K562 (cell line): Measurements from ENCODE around the gene ARID4B. TPM values are rescaled to one million over a fixed set of nuclear protein-coding genes. Genes with fewer than 3 reads are reported as not detected.

Experiments
- microRNA-seq: library from miRNA; unstranded; fragments of <30 nt; microRNA quantifications from one replicate; pipeline ENCODE4, GENCODE V29; 2018; ENCODE audit warnings: borderline microRNAs expressed
- polyA plus RNA-seq, 8 experiments: library from polyadenylated mRNA; depleted of rRNA in 4 of 8; stranded (reverse) in 5 of 8; unstranded in 3 of 8; fragments of >200 nt; fragmentation: Nextera tagmentation in 2 of 8; fragmentation: Illumina TruSeq in 1 of 8; extraction: Ambion mirVana in 2 of 8; extraction: Trizol in 1 of 8; gene quantifications; 2 replicates each; pipeline versions ENCODE4 v1.2.1 to v1.2.3, GENCODE V29; 2011 to 2014; ENCODE audit warnings: inconsistent platforms in 1 of 8, missing spikeins in 1 of 8
- small RNA-seq: library from RNA; depleted of rRNA; stranded (forward); fragments of <200 nt; gene quantifications from one replicate; pipeline ENCODE3, GENCODE V24; 2014
- total RNA-seq, 7 experiments: library from RNA; depleted of rRNA in 6 of 7; stranded (reverse); fragments of >200 nt in 6 of 7; fragmentation: Illumina TruSeq in 2 of 7; extraction: Trizol in 2 of 7; gene quantifications; 2 replicates each; pipeline versions ENCODE4 v1.2.1 to v1.2.3, GENCODE V29; 2011 to 2021; ENCODE audit warnings: low replicate concordance in 1 of 7

ARID4B gene
- total and polyA plus RNA-seq, 9 of the 15 experiments (the other 6 are each of a cell fraction or from before 2014, with no cell fraction given) = 8.4 to 38.9 (median 18.5) TPM

Small RNAs within 50 kb of the gene (microRNA-seq; reads per million reads assigned to microRNA genes)
- gene MIR4753 = 1.5 reads per million, percentile 19 among the genes with 10 or more reads in this experiment

Small RNAs within 50 kb of the gene (small RNA-seq; reads per million reads assigned to genes)
- not detected for gene AL391994.1
- gene MIR4753 = 0.29 reads per million
- gene SNORA14B = 4.8 reads per million, percentile 92 among the genes with 10 or more reads in this experiment

Other genes starting within 250 kb of the ARID4B start
- 136 and 154 TPM in 2 replicates for gene TOMM20, start 199.3 kb downstream of the ARID4B start, total RNA-seq (2014; rRNA removed)
- 165 and 211 TPM in 2 replicates for gene TOMM20, start 199.3 kb downstream of the ARID4B start, total RNA-seq (2014; rRNA removed; fragmentation: Illumina TruSeq; extraction: Trizol)
- gene TOMM20, start 199.3 kb downstream of the ARID4B start, total RNA-seq (2015; rRNA removed; fragmentation: Illumina TruSeq; extraction: Trizol) = 124 and 131 TPM in 2 replicates
- gene TOMM20, start 199.3 kb downstream of the ARID4B start, total RNA-seq (2021) = 222 and 252 TPM in 2 replicates
- 334 and 469 TPM in 2 replicates for gene TOMM20, start 199.3 kb downstream of the ARID4B start, polyA plus RNA-seq (2011; rRNA removed)
- gene TOMM20, start 199.3 kb downstream of the ARID4B start, polyA plus RNA-seq (2014; fragmentation: Illumina TruSeq; extraction: Trizol) = 231 and 254 TPM in 2 replicates
- 100 to 1,000 TPM in 1 of 2 experiments, 10 to 100 TPM in 1; 70.6 to 102 TPM for gene TOMM20, start 199.3 kb downstream of the ARID4B start, polyA plus RNA-seq (2014; fragmentation: Nextera tagmentation; extraction: Ambion mirVana)
- 159 and 165 TPM in 2 replicates for gene TOMM20, start 199.3 kb downstream of the ARID4B start, polyA plus RNA-seq (2014; rRNA removed)
- gene RBM34, start 166.9 kb downstream of the ARID4B start, total RNA-seq (2014; rRNA removed) = 96.6 and 98.2 TPM in 2 replicates
- 135 and 160 TPM in 2 replicates for gene RBM34, start 166.9 kb downstream of the ARID4B start, total RNA-seq (2014; rRNA removed; fragmentation: Illumina TruSeq; extraction: Trizol)
- gene RBM34, start 166.9 kb downstream of the ARID4B start, total RNA-seq (2015; rRNA removed; fragmentation: Illumina TruSeq; extraction: Trizol) = 154 and 162 TPM in 2 replicates
- gene RBM34, start 166.9 kb downstream of the ARID4B start, total RNA-seq (2021) = 116 and 118 TPM in 2 replicates
- 57.7 and 64.0 TPM in 2 replicates for gene RBM34, start 166.9 kb downstream of the ARID4B start, polyA plus RNA-seq (2011; rRNA removed)
- gene RBM34, start 166.9 kb downstream of the ARID4B start, polyA plus RNA-seq (2014; fragmentation: Illumina TruSeq; extraction: Trizol) = 145 and 178 TPM in 2 replicates
- 100 to 1,000 TPM; 116 to 141 TPM for gene RBM34, start 166.9 kb downstream of the ARID4B start, polyA plus RNA-seq (2014; fragmentation: Nextera tagmentation; extraction: Ambion mirVana)
- 99.9 and 124 TPM in 2 replicates for gene RBM34, start 166.9 kb downstream of the ARID4B start, polyA plus RNA-seq (2014; rRNA removed)
- 18.8 and 29.7 TPM in 2 replicates for gene GGPS1, start 391 bp upstream of the ARID4B start, total RNA-seq (2014; rRNA removed)
- gene GGPS1, start 391 bp upstream of the ARID4B start, total RNA-seq (2014; rRNA removed; fragmentation: Illumina TruSeq; extraction: Trizol) = 50.3 and 66.8 TPM in 2 replicates
- 35.6 and 36.7 TPM in 2 replicates for gene GGPS1, start 391 bp upstream of the ARID4B start, total RNA-seq (2015; rRNA removed; fragmentation: Illumina TruSeq; extraction: Trizol)
- 56.3 and 59.1 TPM in 2 replicates for gene GGPS1, start 391 bp upstream of the ARID4B start, total RNA-seq (2021)
- gene GGPS1, start 391 bp upstream of the ARID4B start, polyA plus RNA-seq (2011; rRNA removed) = 79.2 and 98.2 TPM in 2 replicates
- 70.4 and 72.1 TPM in 2 replicates for gene GGPS1, start 391 bp upstream of the ARID4B start, polyA plus RNA-seq (2014; fragmentation: Illumina TruSeq; extraction: Trizol)
- 100 to 1,000 TPM in 1 of 2 experiments, 10 to 100 TPM in 1; 97.8 to 104 TPM for gene GGPS1, start 391 bp upstream of the ARID4B start, polyA plus RNA-seq (2014; fragmentation: Nextera tagmentation; extraction: Ambion mirVana)
- gene GGPS1, start 391 bp upstream of the ARID4B start, polyA plus RNA-seq (2014; rRNA removed) = 45.5 and 47.2 TPM in 2 replicates
- gene TBCE, start 39.2 kb upstream of the ARID4B start, total RNA-seq (2014; rRNA removed) = 60.0 and 63.6 TPM in 2 replicates
- 92.1 and 99.9 TPM in 2 replicates for gene TBCE, start 39.2 kb upstream of the ARID4B start, total RNA-seq (2014; rRNA removed; fragmentation: Illumina TruSeq; extraction: Trizol)
- gene TBCE, start 39.2 kb upstream of the ARID4B start, total RNA-seq (2015; rRNA removed; fragmentation: Illumina TruSeq; extraction: Trizol) = 78.3 and 87.9 TPM in 2 replicates
- 52.6 and 65.2 TPM in 2 replicates for gene TBCE, start 39.2 kb upstream of the ARID4B start, total RNA-seq (2021)
- 61.7 and 87.9 TPM in 2 replicates for gene TBCE, start 39.2 kb upstream of the ARID4B start, polyA plus RNA-seq (2011; rRNA removed)
- gene TBCE, start 39.2 kb upstream of the ARID4B start, polyA plus RNA-seq (2014; fragmentation: Illumina TruSeq; extraction: Trizol) = 68.8 and 81.8 TPM in 2 replicates
- 10 to 100 TPM; 59.0 to 89.8 TPM for gene TBCE, start 39.2 kb upstream of the ARID4B start, polyA plus RNA-seq (2014; fragmentation: Nextera tagmentation; extraction: Ambion mirVana)
- gene TBCE, start 39.2 kb upstream of the ARID4B start, polyA plus RNA-seq (2014; rRNA removed) = 79.5 and 82.1 TPM in 2 replicates
- gene B3GALNT2, start 176.3 kb upstream of the ARID4B start, total RNA-seq (2014; rRNA removed) = 20.7 and 23.9 TPM in 2 replicates
- gene B3GALNT2, start 176.3 kb upstream of the ARID4B start, total RNA-seq (2014; rRNA removed; fragmentation: Illumina TruSeq; extraction: Trizol) = 31.7 and 33.7 TPM in 2 replicates
- gene B3GALNT2, start 176.3 kb upstream of the ARID4B start, total RNA-seq (2015; rRNA removed; fragmentation: Illumina TruSeq; extraction: Trizol) = 25.4 and 27.3 TPM in 2 replicates
- 22.9 and 23.7 TPM in 2 replicates for gene B3GALNT2, start 176.3 kb upstream of the ARID4B start, total RNA-seq (2021)
- 26.6 and 27.4 TPM in 2 replicates for gene B3GALNT2, start 176.3 kb upstream of the ARID4B start, polyA plus RNA-seq (2011; rRNA removed)
- 16.1 and 18.8 TPM in 2 replicates for gene B3GALNT2, start 176.3 kb upstream of the ARID4B start, polyA plus RNA-seq (2014; fragmentation: Illumina TruSeq; extraction: Trizol)
- gene B3GALNT2, start 176.3 kb upstream of the ARID4B start, polyA plus RNA-seq (2014; fragmentation: Nextera tagmentation; extraction: Ambion mirVana) = 1 to 10 TPM; 2.0 to 2.7 TPM
- 15.0 and 16.0 TPM in 2 replicates for gene B3GALNT2, start 176.3 kb upstream of the ARID4B start, polyA plus RNA-seq (2014; rRNA removed)